ENCODE results near the gene CNN2. TPM values are rescaled to one million over a fixed set of nuclear protein-coding genes. Genes with fewer than 3 reads are reported as not detected.

The CNN2 gene
- total RNA-seq, 1 experiment from 2014 or later: 151 TPM

- Mint-ChIP-seq H3K27me3 (ENCODE audit: unreplicated experiment) (no peaks in the 10 kb centered on the region), H3K4me1 (ENCODE audit: low read depth, unreplicated experiment) (peaks cover 9% of the 10 kb centered on the region), H3K9me3 (ENCODE audit: low read depth, unreplicated experiment) (no peaks in the 10 kb centered on the region), H3K27ac (ENCODE audit: unreplicated experiment) (no peak overlapping the region), H3K4me3 (ENCODE audit: low read depth, unreplicated experiment) (peak overlapping the region; percentile 86), H3K36me3 (ENCODE audit: insufficient read depth, unreplicated experiment) (peaks cover 44% of the 10 kb centered on the region)
- CTCF ChIA-PET: interaction anchor here (0.6 kb wide), 2 partner anchors 55 to 74 kb away, joined by 3 to 6 read pairs; no protein-coding TSS in a partner anchor
- intact Hi-C loops (cut with micrococcal nuclease; ENCODE audit: unreplicated experiment): no loop called here
- no TSS peak for BruUV-seq (replicated peaks)
- no peak for TF ChIP-seq CTCF (IDR thresholded peaks at IDR 0.05; ENCODE audit: unreplicated experiment)
- DNase-seq: no peak
These were observed 15.7 kb downstream of the CNN2 start for GRCh38 chr19:1041835-1042685.

- no peak for TF ChIP-seq CTCF (IDR thresholded peaks at IDR 0.05; ENCODE audit: unreplicated experiment)
- intact Hi-C loops (cut with micrococcal nuclease; ENCODE audit: unreplicated experiment): no loop called here
- no peak for DNase-seq
- no TSS peak for BruUV-seq (replicated peaks)
- Mint-ChIP-seq H3K4me3 (ENCODE audit: low read depth, unreplicated experiment) (no peak overlapping the region), H3K27ac (ENCODE audit: unreplicated experiment) (no peak overlapping the region), H3K36me3 (ENCODE audit: insufficient read depth, unreplicated experiment) (peaks cover 35% of the 10 kb centered on the region), H3K4me1 (ENCODE audit: low read depth, unreplicated experiment) (peaks cover 3% of the 10 kb centered on the region), H3K9me3 (ENCODE audit: low read depth, unreplicated experiment) (no peaks in the 10 kb centered on the region), H3K27me3 (ENCODE audit: unreplicated experiment) (no peaks in the 10 kb centered on the region)
- CTCF ChIA-PET: no interaction called here
These were observed 16.5 kb downstream of the CNN2 start for GRCh38 chr19:1042689-1043511.

GRCh38 chr19:1045247-1045603 lies 18.8 kb downstream of the CNN2 start:
- intact Hi-C loops (cut with micrococcal nuclease; ENCODE audit: unreplicated experiment): no loop called here
- no peak overlapping the region for H3K27ac Mint-ChIP-seq (ENCODE audit: unreplicated experiment)
- no peak for TF ChIP-seq CTCF (IDR thresholded peaks at IDR 0.05; ENCODE audit: unreplicated experiment)
- CTCF ChIA-PET: interaction anchor here (0.5 kb wide), 1 partner anchor 83 kb away, joined by 3 read pairs; no protein-coding TSS in a partner anchor
- no peak overlapping the region for H3K4me3 Mint-ChIP-seq (ENCODE audit: low read depth, unreplicated experiment)
- no TSS peak for BruUV-seq (replicated peaks)
- H3K36me3 Mint-ChIP-seq (ENCODE audit: insufficient read depth, unreplicated experiment): peaks cover 20% of the 10 kb centered on the region
- H3K4me1 Mint-ChIP-seq (ENCODE audit: low read depth, unreplicated experiment): no peaks in the 10 kb centered on the region
- peak; percentile 56 for DNase-seq
- no peaks in the 10 kb centered on the region for H3K9me3 Mint-ChIP-seq (ENCODE audit: low read depth, unreplicated experiment)
- H3K27me3 Mint-ChIP-seq (ENCODE audit: unreplicated experiment): no peaks in the 10 kb centered on the region

GRCh38 chr19:1046117-1046626 lies 19.8 kb downstream of the CNN2 start:
- Mint-ChIP-seq H3K27ac (ENCODE audit: unreplicated experiment) (no peak overlapping the region), H3K4me1 (ENCODE audit: low read depth, unreplicated experiment) (no peaks in the 10 kb centered on the region), H3K4me3 (ENCODE audit: low read depth, unreplicated experiment) (no peak overlapping the region), H3K9me3 (ENCODE audit: low read depth, unreplicated experiment) (no peaks in the 10 kb centered on the region), H3K27me3 (ENCODE audit: unreplicated experiment) (no peaks in the 10 kb centered on the region), H3K36me3 (ENCODE audit: insufficient read depth, unreplicated experiment) (peaks cover 11% of the 10 kb centered on the region)
- intact Hi-C loops (cut with micrococcal nuclease; ENCODE audit: unreplicated experiment): no loop called here
- CTCF ChIA-PET: no interaction called here
- no peak for TF ChIP-seq CTCF (IDR thresholded peaks at IDR 0.05; ENCODE audit: unreplicated experiment)
- DNase-seq: no peak
- no TSS peak for BruUV-seq (replicated peaks)
